ENCODE results near the gene COL5A2.

Gene COL5A2

GRCh38 chr2:189096769-189097447 lies 82.7 kb downstream of the COL5A2 start:
- no peak for DNase-seq (ENCODE audit: low read depth)

DNA sequence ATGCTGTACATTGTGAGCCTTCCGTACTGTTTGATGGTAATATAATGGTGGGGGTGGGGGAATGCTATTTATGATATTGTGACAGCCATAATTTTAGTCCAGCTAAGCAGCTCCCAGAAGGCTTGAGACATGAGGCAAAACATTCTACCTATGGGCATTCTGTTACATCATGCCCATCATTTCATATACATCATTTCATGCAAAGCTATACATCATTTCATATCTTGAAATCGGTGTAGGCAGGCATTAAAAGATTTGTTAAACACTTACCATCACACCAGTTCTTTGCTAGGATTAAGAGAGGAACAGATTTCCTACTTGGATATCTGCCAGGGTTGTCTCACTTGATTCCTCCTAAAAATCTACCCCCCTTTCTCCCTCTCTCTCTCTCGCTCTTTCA lies 84.5 kb downstream of the COL5A2 start:
- DNase-seq (ENCODE audit: low read depth), result no peak

DNA sequence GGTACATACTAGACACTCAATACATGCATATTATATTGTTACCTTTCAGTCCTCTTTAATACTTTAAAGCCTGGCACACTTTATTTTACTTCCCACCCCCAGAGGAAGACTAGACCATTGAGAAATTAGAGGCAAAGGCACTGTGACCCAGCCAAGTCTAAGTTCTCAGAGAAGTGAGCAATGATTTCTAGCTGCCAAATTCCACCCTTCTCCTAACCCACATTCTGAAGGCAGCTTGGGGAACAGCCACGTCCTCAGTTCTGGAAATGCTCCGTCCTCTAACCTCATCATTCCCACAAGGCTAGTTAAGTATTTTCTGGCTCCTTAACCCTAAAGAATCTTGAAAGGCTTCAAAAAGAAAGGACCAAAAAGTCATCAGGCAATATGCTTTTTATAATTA lies 86.6 kb downstream of the COL5A2 start:
- no peak for DNase-seq (ENCODE audit: low read depth)

DNA sequence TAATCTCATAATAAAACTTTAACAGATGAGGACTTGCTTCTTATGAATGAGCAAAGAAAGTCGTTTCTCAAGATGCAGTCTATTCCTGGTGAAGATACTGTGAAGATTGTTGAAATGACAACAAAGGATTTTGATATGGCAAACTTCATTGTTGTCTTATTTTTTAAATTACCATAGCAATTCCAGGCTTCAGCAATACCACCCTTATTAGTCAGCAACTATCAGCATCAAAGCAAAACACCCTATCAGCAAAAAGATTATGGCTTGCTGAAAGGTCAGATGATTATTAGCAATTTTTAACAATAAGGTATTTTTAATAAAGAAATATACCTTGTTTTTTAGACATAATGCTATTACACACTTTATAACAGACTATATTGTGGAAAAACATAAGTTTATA lies 88.3 kb downstream of the COL5A2 start:
- DNase-seq (ENCODE audit: low read depth), result no peak

GRCh38 chr2:189088591-189089205 lies 90.9 kb downstream of the COL5A2 start:
- DNase-seq (ENCODE audit: low read depth), result no peak

DNA sequence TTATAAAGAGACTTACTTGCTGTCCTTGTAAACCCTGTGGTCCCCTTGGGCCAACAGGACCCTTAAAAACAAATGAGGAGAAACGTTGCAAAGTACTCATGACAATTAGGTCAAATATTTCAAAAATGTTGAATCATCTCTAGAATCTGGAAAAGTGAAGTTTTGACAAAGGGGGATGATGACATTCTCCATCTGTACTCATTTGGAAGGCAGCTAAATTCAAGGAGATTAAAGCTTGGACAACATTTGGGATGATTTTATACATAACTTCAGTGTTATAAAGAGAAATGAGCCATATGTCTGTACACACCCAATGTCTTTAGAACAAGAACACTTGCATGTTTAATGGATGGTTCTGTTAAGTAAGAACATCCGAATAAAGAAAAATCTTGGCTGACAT lies 92.9 kb downstream of the COL5A2 start:
- no peak for DNase-seq (ENCODE audit: low read depth)

GRCh38 chr2:189086250-189086649 lies 93.3 kb downstream of the COL5A2 start:
- no peak for DNase-seq (ENCODE audit: low read depth)

- no peak for DNase-seq (ENCODE audit: low read depth)
Observed at GRCh38 chr2:189083606-189084005, 96.0 kb downstream of the COL5A2 start.

DNA sequence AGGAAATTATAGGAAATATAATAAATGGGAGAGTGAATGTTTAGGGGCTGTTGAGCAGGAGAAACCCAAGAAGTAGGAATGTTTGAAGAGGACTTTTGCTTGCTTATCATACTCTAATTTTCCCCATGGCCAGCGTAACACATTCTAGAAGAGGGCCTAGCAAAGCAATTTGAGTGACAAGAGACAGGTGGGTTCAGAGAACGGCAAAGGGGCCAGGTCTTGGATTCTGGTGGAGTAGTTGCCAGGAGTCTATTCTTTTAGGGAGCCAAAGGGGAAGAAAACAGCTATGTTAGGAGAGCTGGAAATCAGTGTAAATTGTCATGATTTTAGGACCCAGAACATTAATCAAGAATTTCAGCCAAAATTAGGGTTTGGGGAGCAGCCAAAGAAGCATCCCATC lies 96.5 kb downstream of the COL5A2 start:
- DNase-seq (ENCODE audit: low read depth), result no peak

DNA sequence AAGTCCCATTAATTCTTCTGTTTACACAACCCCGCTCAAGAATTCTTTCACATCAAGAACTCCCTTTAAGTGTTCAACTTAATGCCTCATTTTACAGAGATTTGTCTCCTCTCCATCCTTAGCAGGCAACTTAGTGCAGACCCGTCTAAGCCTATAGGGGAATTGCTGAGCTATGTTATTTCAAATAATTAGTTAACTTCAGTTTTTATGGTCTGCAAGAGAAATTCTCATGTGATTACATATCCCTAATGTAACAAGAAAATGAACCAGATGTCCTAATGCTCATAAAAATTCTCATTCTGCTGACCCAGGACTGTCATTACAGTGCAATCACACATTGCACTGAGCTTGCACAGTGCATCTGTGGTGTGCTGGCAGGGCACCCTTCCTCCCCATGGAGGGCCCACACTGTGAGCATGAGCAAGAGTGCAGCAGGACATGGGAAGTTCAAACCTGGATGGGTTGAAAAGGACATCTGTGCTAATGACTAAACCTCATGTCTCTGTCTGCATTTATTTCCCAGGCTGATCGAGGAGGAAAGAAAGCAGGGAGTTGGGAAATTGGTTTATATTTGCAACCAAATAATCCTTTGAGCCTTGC lies 97.1 kb downstream of the COL5A2 start:
- no peak for DNase-seq (ENCODE audit: low read depth)

DNA sequence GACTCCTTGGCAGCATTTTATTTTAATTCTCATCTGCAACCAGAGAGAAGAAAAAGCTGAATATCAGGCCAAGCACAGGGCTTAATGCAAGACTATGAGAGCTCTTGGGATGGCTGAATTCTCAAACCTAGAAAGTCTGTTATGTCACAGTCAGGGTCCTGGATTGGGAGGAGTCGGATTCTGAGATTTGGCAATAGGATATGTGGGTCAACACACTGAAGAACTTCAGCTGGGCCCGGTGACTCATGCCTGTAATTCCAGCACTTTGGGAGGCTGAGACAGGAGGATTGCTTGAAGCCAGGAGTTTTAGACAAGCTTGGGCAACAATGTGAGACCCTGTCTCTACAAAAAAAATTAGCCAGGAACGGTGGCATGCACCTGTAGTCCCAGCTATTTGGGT lies 103.0 kb downstream of the COL5A2 start:
- no peak for DNase-seq (ENCODE audit: low read depth)

DNA sequence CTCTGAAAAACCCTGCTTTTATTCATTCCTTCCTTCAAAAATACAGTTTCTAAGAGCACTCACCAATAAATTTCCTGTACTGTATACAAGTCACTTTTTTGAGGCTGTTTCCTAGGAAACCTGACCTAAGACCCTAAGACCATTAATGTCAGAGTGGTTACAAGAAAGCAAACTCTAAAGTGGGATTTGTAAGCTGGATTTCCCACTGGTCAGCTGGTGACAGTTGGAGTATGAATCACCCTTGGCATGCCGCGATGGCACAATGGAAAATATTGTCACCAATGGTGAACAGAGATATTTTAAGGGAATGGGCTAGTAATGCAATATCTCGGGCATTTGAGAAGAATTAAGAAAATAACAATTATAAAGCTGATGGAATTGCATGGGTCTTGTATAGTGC lies 103.4 kb downstream of the COL5A2 start:
- no peak for DNase-seq (ENCODE audit: low read depth)

GRCh38 chr2:189074506-189074905 lies 105.1 kb downstream of the COL5A2 start:
- DNase-seq (ENCODE audit: low read depth), result no peak

GRCh38 chr2:189072036-189072435 lies 107.5 kb downstream of the COL5A2 start:
- DNase-seq (ENCODE audit: low read depth), result no peak

GRCh38 chr2:189069855-189070619 lies 109.5 kb downstream of the COL5A2 start:
- DNase-seq (ENCODE audit: low read depth), result no peak

GRCh38 chr2:189066037-189066436 lies 113.5 kb downstream of the COL5A2 start:
- no peak for DNase-seq (ENCODE audit: low read depth)

- DNase-seq (ENCODE audit: low read depth), result no peak
Observed at GRCh38 chr2:189060096-189060642, 119.4 kb downstream of the COL5A2 start.

GRCh38 chr2:189057316-189057715 lies 122.2 kb downstream of the COL5A2 start:
- no peak for DNase-seq (ENCODE audit: low read depth)

DNA sequence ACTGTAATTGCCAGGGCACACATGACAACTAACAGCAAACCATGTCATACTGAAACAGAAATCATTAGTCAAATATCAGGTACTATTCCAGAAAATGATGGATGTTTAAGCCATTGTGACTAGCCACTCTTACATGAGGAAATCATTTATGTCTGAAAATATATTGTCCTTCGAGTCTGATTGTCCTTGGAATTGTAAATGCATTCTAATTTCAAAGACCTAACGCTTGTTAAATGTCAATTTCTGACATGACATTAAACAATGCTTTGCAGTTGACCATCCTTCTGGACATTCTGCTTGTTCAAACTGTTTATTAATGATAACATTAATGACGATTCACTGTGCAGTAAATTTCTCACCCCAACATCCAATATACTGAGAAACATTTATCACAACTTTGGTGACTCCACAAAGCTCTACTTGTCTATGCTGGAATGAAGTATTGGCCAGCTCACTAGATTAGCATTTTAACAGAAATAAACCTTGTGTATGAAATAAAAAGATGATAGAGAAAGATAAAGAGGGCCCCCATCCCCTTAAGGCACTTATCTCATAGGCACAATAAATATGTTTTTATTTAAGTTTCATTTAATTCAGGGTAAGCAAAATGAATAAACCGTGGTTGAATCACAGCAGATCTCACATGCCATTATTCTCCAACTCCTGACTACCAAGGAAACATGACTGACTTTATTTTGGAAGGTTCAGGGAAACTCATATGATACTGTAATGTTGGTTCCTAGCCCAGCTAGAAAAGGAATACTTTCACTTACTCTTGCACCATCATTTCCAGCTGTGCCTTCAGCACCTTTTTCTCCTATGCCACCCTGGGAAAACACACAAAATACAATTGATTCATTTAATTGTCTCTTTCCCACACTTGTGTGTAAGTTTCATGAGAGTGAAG lies 123.1 kb downstream of the COL5A2 start:
- DNase-seq (ENCODE audit: low read depth), result no peak

DNA sequence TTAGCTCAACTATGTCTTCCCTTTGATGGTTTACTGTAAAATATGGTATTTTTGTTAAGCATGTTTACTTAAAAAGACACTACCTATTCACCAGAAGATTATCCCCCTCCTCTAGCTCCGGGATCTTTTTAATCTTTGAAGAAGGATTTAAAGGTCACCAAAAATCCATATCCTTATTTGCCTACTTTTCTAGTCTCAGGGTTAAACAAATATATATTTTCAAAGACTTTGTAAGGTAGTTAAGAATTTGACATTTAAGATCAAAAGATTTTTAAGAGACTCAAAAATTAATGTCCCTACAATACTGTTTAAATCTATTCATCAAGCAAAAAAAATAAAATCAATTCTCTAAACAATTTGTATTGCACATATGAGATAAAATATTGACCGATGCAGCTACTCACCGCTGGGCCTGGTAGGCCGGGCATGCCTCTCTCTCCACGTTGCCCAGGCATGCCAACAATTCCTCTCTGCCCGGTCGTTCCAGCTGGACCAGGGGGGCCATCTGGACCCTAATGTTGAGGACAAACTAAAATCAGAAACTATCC lies 129.3 kb downstream of the COL5A2 start:
- no peak for DNase-seq (ENCODE audit: low read depth)

DNA sequence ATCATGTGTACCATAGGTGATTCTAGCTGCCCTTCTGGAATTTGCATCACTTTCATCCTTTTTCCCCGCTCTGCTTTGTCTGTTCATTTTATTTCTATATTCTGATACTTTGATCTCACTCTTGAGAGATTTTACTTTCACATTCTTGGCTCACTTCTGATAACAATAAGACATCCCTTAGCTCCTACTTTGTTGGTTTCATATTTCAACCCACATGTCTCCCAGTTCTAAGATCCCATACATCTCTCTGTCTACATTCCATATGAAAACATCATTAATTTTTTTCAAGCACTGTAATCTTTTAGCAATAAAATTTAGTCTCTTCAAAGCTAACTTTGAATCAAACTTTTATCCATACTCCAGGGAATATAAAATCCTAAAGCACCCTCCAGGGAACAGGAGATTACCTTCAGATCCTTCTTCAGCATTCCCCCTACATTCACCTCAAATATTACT lies 129.8 kb downstream of the COL5A2 start:
- no peak for DNase-seq (ENCODE audit: low read depth)
